HG02970 (cell line): ENCODE measurements around the gene CD164.

Experiments used
- ATAC-seq: cut with Tn5 transposase; IDR thresholded peaks from one replicate; pipeline ENCODE4 v1.9.1; 2021; ENCODE audit warnings: mild to moderate bottlenecking, moderate library complexity, moderate number of reproducible peaks; ENCODE audit not compliant: unreplicated experiment, low FRiP score

Gene CD164

GRCh38 chr6:109381747-109382575, at the start of gene CD164:
CD164 (minus strand) TSS chr6:109382467; CDS start chr6:109382378, 89 bp downstream.
- ATAC-seq = peak; percentile 57

GRCh38 chr6:109429496-109429895, 47.2 kb upstream of the CD164 start:
- ATAC-seq = no peak

DNA sequence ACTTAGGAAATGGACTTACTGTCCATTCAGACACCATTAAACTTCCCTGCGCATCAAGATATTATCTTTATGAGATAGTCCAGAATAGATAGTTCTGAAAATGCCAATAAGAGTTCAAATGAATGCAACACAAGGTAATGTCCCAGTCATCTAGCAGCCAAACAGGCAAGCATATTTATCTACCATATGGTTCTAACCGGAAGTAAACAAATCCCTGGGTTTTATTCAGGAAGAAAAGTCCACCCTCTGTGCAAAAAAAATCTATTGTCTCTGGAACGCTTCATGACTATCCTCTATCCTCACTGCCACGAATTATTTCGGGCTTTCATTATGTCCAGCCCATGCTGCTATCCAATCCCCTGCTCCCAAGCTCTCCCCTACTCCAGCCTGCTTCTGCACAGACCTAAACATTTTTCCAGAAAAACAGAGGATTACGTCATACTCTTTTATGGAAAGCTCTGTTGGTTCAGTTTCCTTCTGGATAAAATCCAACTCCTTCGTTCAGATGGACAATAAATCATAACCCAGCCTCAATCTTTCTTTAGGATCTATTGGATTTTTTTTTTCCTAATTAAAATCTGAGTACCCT, 46.7 kb upstream of the CD164 start:
- ATAC-seq = no peak

GRCh38 chr6:109424946-109425345, 42.7 kb upstream of the CD164 start:
- no peak for ATAC-seq

DNA sequence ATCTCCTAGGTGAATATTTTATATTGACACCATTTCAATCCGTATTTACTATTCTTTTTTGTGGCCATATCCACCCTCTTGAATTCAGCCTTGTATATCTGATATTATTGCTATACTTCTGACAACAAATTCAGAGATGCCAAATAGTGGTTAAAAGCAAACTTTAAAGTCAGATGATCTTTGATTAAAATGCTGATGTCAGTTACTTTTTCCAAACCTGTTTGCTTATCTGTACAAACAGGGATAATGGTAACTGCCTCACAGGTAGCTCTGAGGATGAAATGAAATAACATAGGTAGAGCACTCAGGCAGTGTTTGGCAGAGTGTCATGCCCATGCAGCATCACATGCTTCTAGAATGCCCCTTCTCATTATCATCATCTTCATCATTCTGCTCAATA, 38.9 kb upstream of the CD164 start:
- no peak for ATAC-seq

- ATAC-seq = no peak
These were observed 38.5 kb upstream of the CD164 start for GRCh38 chr6:109420751-109421150.

DNA sequence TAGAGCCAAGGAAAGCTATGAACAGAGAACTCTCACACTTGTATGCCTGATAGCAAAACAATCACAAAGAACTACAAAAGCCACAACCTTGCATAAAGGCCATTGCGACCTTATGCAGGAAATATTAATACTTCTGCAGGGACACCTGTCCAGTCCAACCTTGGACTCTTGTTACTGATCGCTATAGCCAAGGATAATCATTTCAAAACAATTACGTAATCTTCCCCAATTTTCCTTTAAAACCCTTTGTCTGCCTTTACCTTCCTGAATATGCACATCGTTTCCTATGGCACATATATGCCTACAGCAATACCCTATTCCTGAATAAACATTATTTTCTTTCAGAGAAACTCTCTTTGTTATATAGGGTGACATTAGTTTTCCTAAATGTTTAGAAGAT, 35.4 kb upstream of the CD164 start:
- ATAC-seq = no peak

DNA sequence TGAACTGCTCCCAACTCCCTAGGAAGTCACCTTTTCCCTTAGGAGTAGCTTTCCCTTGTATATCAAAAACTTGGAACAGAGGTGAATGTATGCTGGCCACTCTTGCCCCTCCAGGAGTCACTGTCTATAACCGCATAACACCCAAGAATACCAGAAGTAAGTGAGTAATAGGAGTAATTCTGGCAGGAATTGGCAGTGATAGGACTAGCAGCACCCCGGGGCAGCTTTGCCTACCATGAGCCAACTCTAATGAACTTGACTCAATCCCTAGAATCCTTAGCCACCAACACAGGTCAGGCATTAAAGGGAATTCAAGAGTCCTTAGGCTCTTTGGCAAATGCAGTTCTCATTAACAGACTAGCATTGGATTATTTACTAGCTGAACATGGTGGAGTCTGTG, 28.8 kb upstream of the CD164 start:
- ATAC-seq = no peak

- no peak for ATAC-seq
These were observed 23.9 kb upstream of the CD164 start for GRCh38 chr6:109406196-109406595.

DNA sequence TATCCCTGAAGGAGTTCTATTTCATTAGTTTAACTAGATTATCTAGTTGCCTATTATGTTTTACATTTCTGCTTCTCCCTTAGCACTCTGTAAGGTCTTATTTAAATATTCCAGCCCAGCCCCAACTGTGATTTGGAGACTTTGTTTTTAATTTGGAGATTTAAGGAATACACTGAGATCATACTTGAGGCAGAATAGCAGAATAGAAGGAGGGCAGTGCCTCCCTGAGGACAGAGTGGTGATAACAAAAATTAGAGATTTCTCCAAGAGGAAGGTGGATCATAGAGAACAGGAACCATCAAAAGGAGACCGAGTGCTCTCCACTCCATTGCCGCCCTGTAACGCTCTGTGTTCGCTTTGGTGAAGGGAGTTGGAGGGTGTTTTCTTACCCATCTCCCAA, 14.8 kb upstream of the CD164 start:
- ATAC-seq = no peak

GRCh38 chr6:109396046-109396718, 13.9 kb upstream of the CD164 start:
- no peak for ATAC-seq

- ATAC-seq = no peak
These were observed 11.6 kb upstream of the CD164 start for GRCh38 chr6:109393886-109394281.

GRCh38 chr6:109393157-109393885, 11.1 kb upstream of the CD164 start:
- no peak for ATAC-seq

GRCh38 chr6:109389650-109390274, 7.5 kb upstream of the CD164 start:
- no peak for ATAC-seq

GRCh38 chr6:109388265-109388664, 6.0 kb upstream of the CD164 start:
- no peak for ATAC-seq

- no peak for ATAC-seq
These were observed 1.2 kb upstream of the CD164 start for GRCh38 chr6:109383438-109383940.

DNA sequence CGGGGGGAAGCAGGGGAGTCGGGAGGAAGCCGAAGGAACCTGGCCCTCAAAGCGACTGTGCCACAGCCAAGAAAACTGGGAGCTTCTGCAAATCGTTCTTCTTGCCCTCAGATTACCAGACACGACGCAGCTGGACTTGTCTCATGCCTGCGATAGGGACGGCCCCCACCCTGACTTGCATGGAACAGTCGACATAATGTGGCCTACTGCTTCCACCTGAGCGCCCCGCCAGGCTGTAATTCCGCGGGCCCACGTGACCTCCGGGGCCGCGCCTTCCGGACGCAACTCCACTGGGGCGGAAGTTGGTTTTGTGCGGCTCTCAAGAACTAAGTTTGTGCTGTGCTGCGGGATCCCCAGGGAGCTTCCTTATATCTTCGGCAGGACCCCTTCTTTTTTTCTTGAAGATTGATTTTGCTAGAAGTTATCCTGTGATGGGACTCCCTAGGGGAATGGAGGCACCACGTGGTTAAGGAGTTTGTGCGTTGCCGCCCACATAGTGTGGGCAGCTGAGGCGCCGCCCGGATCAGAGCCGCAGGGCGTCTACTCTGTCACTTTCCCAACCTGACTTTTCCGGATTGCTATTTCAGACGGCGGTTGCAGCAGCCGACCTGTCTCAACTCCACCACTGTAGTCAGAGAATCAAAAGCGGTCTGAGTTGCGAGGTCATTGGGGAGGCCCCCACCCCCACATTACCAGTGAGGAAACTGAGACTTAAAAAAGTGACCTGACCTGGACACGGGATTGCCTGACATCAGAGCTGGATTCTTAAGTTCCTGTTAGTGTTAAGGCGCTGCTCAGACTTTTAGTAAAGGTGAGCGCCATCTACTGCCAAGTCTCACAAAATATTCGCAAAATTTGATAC, 540 bp upstream of the CD164 start:
- ATAC-seq = peak; percentile 75

- no peak for ATAC-seq
These were observed 1.1 kb downstream of the CD164 start for GRCh38 chr6:109381061-109381746.

DNA sequence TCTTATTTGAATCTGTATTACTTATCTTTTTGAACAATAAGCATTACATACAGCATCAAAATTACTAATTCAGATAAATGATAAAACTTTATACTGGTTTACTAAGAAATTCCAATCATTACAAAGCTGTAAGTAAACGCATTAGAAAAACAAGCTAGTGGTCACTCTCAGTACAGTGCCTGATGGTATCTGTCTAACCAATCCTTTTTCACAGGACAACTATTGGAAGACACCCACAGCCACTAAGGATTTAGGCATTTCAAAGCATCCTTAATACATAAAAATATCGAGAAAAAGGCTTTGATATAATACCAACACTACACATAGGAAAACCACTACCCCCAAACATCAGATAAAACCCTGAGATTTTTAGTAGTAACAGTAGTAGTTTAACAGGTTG, 2.6 kb downstream of the CD164 start:
- no peak for ATAC-seq
